HFF-Myc (cell line): ENCODE data around the gene TTLL11.

Experiments
- DNase-seq: peaks from one replicate; pipeline ENCODE4 v3.0.0-alpha.2; 2011; ENCODE audit warnings: low read depth; ENCODE audit errors: extremely low read depth
- H3K4me3 ChIP-seq: replicated peaks from 2 replicates; pipeline ENCODE4 v1.5.1; 2011; ENCODE audit warnings: low read depth, mild to moderate bottlenecking, control low read depth, low read length
- CTCF ChIP-seq: IDR thresholded peaks from 2 replicates; pipeline ENCODE4 v1.5.1; 2012; ENCODE audit warnings: mild to moderate bottlenecking, low read depth, low read length, control low read depth; ENCODE audit errors: missing control alignments

Gene TTLL11

GRCh38 chr9:121790841-121791240 lies 302.3 kb downstream of the TTLL11 start:
- TF ChIP-seq CTCF: no peak
- no peak for DNase-seq
- H3K4me3 ChIP-seq: no peak overlapping the region

- H3K4me3 ChIP-seq: no peak overlapping the region
- no peak for TF ChIP-seq CTCF
- no peak for DNase-seq
Observed at GRCh38 chr9:121788686-121789366, 304.3 kb downstream of the TTLL11 start.

GRCh38 chr9:121786998-121787422 lies 306.1 kb downstream of the TTLL11 start:
- no peak overlapping the region for H3K4me3 ChIP-seq
- TF ChIP-seq CTCF: no peak
- no peak for DNase-seq

GRCh38 chr9:121786543-121786948 lies 306.6 kb downstream of the TTLL11 start:
- H3K4me3 ChIP-seq: no peak overlapping the region
- DNase-seq: no peak
- TF ChIP-seq CTCF: no peak

- TF ChIP-seq CTCF: no peak
- H3K4me3 ChIP-seq: no peak overlapping the region
- DNase-seq: no peak
Observed at GRCh38 chr9:121785673-121786542, 307.2 kb downstream of the TTLL11 start.

- no peak overlapping the region for H3K4me3 ChIP-seq
- TF ChIP-seq CTCF: no peak
- no peak for DNase-seq
Observed at GRCh38 chr9:121784731-121785411, 308.2 kb downstream of the TTLL11 start.
